ENCODE results near the gene KLLN.

Gene KLLN

GRCh38 chr10:87845624-87845998 lies 17.7 kb downstream of the KLLN start:
- TF ChIP-seq SPI1 (IDR thresholded peaks at IDR 0.05; ENCODE audit: borderline replicate concordance, low read depth), result no peak
- no peak for DNase-seq (ENCODE audit: low read depth in 1 of 2, low spot score in 1 of 2)
- Histone ChIP-seq H3K27ac (replicated peaks) (no peak overlapping the region), H3K4me3 (replicated peaks; ENCODE audit: insufficient read depth, low read length) (no peak overlapping the region), H3K27me3 (ENCODE audit: insufficient read depth, poor library complexity, severe bottlenecking) (no peaks in the 10 kb centered on the region)

DNA sequence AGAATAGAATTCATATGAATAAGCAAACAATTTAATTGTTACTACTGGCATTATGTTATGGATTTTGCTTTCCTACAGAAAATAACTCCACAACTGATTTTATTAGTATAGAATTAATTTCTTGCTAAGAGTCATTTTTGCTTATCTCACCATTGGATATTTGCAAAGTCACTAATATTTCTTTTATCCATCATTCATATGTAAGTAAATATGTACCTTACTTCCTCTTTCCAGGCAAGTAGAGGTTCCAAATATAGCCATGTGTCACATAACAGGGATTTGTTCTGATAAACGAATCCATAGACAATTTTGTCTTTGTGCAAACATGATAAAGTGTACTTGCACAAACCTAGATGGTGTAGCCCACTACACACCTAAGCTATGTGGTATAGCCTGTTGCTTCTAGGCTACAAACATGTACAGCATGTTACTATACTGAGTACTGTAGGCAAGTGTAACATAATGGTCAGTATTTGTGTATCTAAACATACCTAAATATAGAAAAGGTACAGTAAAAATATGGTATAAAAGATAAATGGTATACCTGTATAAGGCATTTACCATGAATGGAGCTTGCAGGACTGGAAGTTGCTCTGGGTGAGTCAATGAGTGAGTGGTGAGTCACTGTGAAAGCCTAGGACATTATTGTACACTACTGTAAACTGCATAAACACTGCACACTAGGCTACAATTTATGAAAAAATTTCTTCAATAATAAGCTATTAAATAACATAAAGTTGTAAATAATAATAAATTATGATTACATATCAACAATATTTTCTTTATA lies 18.3 kb downstream of the KLLN start:
- no peak for DNase-seq (ENCODE audit: low read depth in 1 of 2, low spot score in 1 of 2)
- Histone ChIP-seq H3K27me3 (ENCODE audit: insufficient read depth, poor library complexity, severe bottlenecking) (no peaks in the 10 kb centered on the region), H3K4me3 (replicated peaks; ENCODE audit: insufficient read depth, low read length) (no peak overlapping the region), H3K27ac (replicated peaks) (no peak overlapping the region)
- TF ChIP-seq GABPA (IDR thresholded peaks at IDR 0.05; ENCODE audit: low read depth) (no peak), CTCF (IDR thresholded peaks at IDR 0.05; ENCODE audit: insufficient read depth, low read length) (no peak), REST (IDR thresholded peaks at IDR 0.05; ENCODE audit: insufficient replicate concordance, low read depth) (no peak), POLR2AphosphoS5 (IDR thresholded peaks at IDR 0.05; ENCODE audit: low read depth) (no peak), SPI1 (IDR thresholded peaks at IDR 0.05; ENCODE audit: borderline replicate concordance, low read depth) (no peak)

- no peak overlapping the region for H3K27ac ChIP-seq (replicated peaks)
- DNase-seq (ENCODE audit: low read depth in 1 of 2, low spot score in 1 of 2), result no peak
- H3K4me3 ChIP-seq (replicated peaks; ENCODE audit: insufficient read depth, low read length), result no peak overlapping the region
- no peaks in the 10 kb centered on the region for H3K27me3 ChIP-seq (ENCODE audit: insufficient read depth, poor library complexity, severe bottlenecking)
- TF ChIP-seq GABPA (IDR thresholded peaks at IDR 0.05; ENCODE audit: low read depth), result no peak
Measured at GRCh38 chr10:87843714-87844113, 19.6 kb downstream of the KLLN start.

DNA sequence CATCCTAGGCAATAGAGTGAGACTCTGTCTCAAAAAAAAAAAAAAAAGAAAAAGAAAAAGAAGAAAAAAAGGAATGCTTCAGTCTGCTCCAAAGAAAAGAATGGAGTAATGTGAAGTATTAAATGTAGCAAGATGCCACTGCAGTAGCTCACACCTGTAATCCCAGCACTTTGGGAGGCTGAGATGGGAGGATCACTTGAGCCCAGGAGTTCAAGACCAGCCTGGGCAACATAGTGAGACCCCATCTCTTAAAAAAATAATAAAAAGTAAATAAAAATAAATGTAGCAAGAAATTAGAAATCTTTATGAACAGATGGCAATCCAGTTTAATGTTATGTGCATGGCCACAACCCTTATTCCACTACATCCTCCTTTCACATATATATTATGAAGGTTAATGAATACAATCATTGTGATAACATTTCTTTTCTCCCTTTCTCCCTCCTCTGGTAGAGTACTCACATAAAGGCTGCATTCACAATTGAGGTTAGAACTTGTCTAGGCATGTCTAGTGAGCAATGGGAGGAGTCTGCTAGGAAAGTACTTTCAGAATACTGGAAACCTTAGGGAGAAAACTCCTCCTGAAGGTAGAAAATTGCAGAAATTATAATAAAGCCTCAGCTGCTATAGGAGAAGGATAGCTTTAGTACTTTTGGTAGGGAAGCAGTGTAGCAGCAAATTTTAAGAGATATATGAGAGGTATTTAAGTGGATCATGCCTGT lies 20.4 kb downstream of the KLLN start:
- DNase-seq (ENCODE audit: low read depth in 1 of 2, low spot score in 1 of 2), result no peak
- Histone ChIP-seq H3K27ac (replicated peaks) (no peak overlapping the region), H3K4me3 (replicated peaks; ENCODE audit: insufficient read depth, low read length) (no peak overlapping the region), H3K27me3 (ENCODE audit: insufficient read depth, poor library complexity, severe bottlenecking) (no peaks in the 10 kb centered on the region)
- no peak for TF ChIP-seq REST (IDR thresholded peaks at IDR 0.05; ENCODE audit: insufficient replicate concordance, low read depth)
- TF ChIP-seq SPI1 (IDR thresholded peaks at IDR 0.05; ENCODE audit: borderline replicate concordance, low read depth), result no peak
- no peak for TF ChIP-seq POLR2AphosphoS5 (IDR thresholded peaks at IDR 0.05; ENCODE audit: low read depth)
- TF ChIP-seq GABPA (IDR thresholded peaks at IDR 0.05; ENCODE audit: low read depth), result no peak
- no peak for TF ChIP-seq CTCF (IDR thresholded peaks at IDR 0.05; ENCODE audit: insufficient read depth, low read length)
